Progenitor cell of endocrine pancreas (in vitro differentiated cells): ENCODE data around the gene KCNC1. TPM values are rescaled to one million over a fixed set of nuclear protein-coding genes. Genes with fewer than 3 reads are reported as not detected.

Experiments used
- DNase-seq: peaks from one replicate; pipeline ENCODE4 v3.0.0; 2021; ENCODE audit warnings: low spot score; ENCODE audit not compliant: unreplicated experiment
- H3K27ac Mint-ChIP-seq: 2 replicates; pipeline ENCODE4 v1.8.0; 2021; ENCODE audit warnings: mild to moderate bottlenecking, moderate library complexity, mixed read lengths
- H3K27me3 Mint-ChIP-seq: 2 replicates; pipeline ENCODE4 v1.8.0; 2021; ENCODE audit warnings: mixed read lengths
- H3K36me3 Mint-ChIP-seq: 2 replicates; pipeline ENCODE4 v1.8.0; 2022; ENCODE audit warnings: mixed read lengths; ENCODE audit not compliant: insufficient read depth
- H3K4me1 Mint-ChIP-seq: 2 replicates; pipeline ENCODE4 v1.8.0; 2021; ENCODE audit warnings: low read depth, mixed read lengths
- H3K4me3 Mint-ChIP-seq: 2 replicates; pipeline ENCODE4 v1.8.0; 2021; ENCODE audit warnings: low read depth, mild to moderate bottlenecking, moderate library complexity, mixed read lengths
- H3K9me3 Mint-ChIP-seq: 2 replicates; pipeline ENCODE4 v1.8.0; 2021; ENCODE audit warnings: low read depth, mixed read lengths
- CTCF ChIP-seq: fragments of 200-600 bp; sonication (generic); IDR thresholded peaks from one replicate; pipeline ENCODE4 v1.5.0; 2021; ENCODE audit warnings: antibody characterized with exemption, mild to moderate bottlenecking; ENCODE audit not compliant: unreplicated experiment
- total RNA-seq: library from RNA; stranded (reverse); gene quantifications from 2 replicates; pipeline ENCODE4 v1.2.1, GENCODE V29; 2021

The KCNC1 gene
- total RNA-seq, 1 donor from 2014 or later: 0.67 TPM

GRCh38 chr11:17743026-17743807, 8.6 kb downstream of the KCNC1 start:
- peaks cover 38% of the 10 kb centered on the region for H3K27me3 Mint-ChIP-seq
- no peaks in the 10 kb centered on the region for H3K36me3 Mint-ChIP-seq
- H3K4me3 Mint-ChIP-seq: no peak overlapping the region
- no peak for TF ChIP-seq CTCF
- no peak for DNase-seq
- H3K4me1 Mint-ChIP-seq: no peaks in the 10 kb centered on the region
- no peak overlapping the region for H3K27ac Mint-ChIP-seq
- no peaks in the 10 kb centered on the region for H3K9me3 Mint-ChIP-seq

- Mint-ChIP-seq H3K4me1 (no peaks in the 10 kb centered on the region), H3K36me3 (no peaks in the 10 kb centered on the region), H3K27me3 (peaks cover 35% of the 10 kb centered on the region), H3K9me3 (no peaks in the 10 kb centered on the region), H3K4me3 (no peak overlapping the region), H3K27ac (no peak overlapping the region)
- DNase-seq: no peak
- TF ChIP-seq CTCF: no peak
Measured at GRCh38 chr11:17743808-17744119, 9.2 kb downstream of the KCNC1 start.

GRCh38 chr11:17744151-17744940, 9.8 kb downstream of the KCNC1 start:
- Mint-ChIP-seq H3K9me3 (no peaks in the 10 kb centered on the region), H3K4me1 (no peaks in the 10 kb centered on the region), H3K27me3 (peaks cover 35% of the 10 kb centered on the region), H3K4me3 (no peak overlapping the region), H3K27ac (no peak overlapping the region), H3K36me3 (no peaks in the 10 kb centered on the region)
- TF ChIP-seq CTCF: no peak
- DNase-seq: no peak

GRCh38 chr11:17745023-17745772, 10.6 kb downstream of the KCNC1 start:
- Mint-ChIP-seq H3K4me3 (no peak overlapping the region), H3K27ac (no peak overlapping the region), H3K4me1 (no peaks in the 10 kb centered on the region), H3K27me3 (peaks cover 35% of the 10 kb centered on the region), H3K36me3 (no peaks in the 10 kb centered on the region), H3K9me3 (no peaks in the 10 kb centered on the region)
- no peak for TF ChIP-seq CTCF
- DNase-seq: no peak

- H3K4me3 Mint-ChIP-seq: no peak overlapping the region
- no peak for TF ChIP-seq CTCF
- no peaks in the 10 kb centered on the region for H3K36me3 Mint-ChIP-seq
- peaks cover 1% of the 10 kb centered on the region for H3K4me1 Mint-ChIP-seq
- no peak for DNase-seq
- H3K27ac Mint-ChIP-seq: no peak overlapping the region
- H3K27me3 Mint-ChIP-seq: peaks cover 40% of the 10 kb centered on the region
- H3K9me3 Mint-ChIP-seq: no peaks in the 10 kb centered on the region
Measured at GRCh38 chr11:17746096-17746495, 11.5 kb downstream of the KCNC1 start.
